ENCODE measurements around the gene IGFN1. TPM values are rescaled to one million over a fixed set of nuclear protein-coding genes. Genes with fewer than 3 reads are reported as not detected.

Gene IGFN1
- total RNA-seq: 1 to 10 TPM; 2.0 to 6.7 TPM

GRCh38 chr1:201190624-201191051, at the start of gene IGFN1:
TSS of gene IGFN1 (plus strand) at chr1:201190824. CDS start at chr1:201193294, 2,470 bp downstream.
- TF ChIP-seq CTCF (IDR thresholded peaks at IDR 0.05) (no peak), POLR2A (IDR thresholded peaks at IDR 0.05) (no peak), POLR2AphosphoS5 (IDR thresholded peaks at IDR 0.05) (no peak)
- H3K27ac ChIP-seq: no peak within 1 kb of the TSS
- intact Hi-C loops (cut with DNase I): no loop called here
- H3K36me3 ChIP-seq: no peaks in the 10 kb centered on the region
- H3K4me1 ChIP-seq (replicated peaks): no peaks in the 10 kb centered on the region
- no peaks in the 10 kb centered on the region for H3K27me3 ChIP-seq (replicated peaks; ENCODE audit: insufficient read depth)
- 53% methylated on average over 9 of the region's 9 CpGs for WGBS
- H3K9me3 ChIP-seq: no peaks in the 10 kb centered on the region
- DNase-seq (ENCODE audit: low spot score): no peak
- no peak within 1 kb of the TSS for H3K4me3 ChIP-seq

GRCh38 chr1:201140941-201141260, 49.7 kb upstream of the IGFN1 start:
- H3K27me3 ChIP-seq (replicated peaks; ENCODE audit: insufficient read depth): no peaks in the 10 kb centered on the region
- intact Hi-C loops (cut with DNase I): no loop called here
- no peak overlapping the region for H3K27ac ChIP-seq
- no peaks in the 10 kb centered on the region for H3K9me3 ChIP-seq
- no peak for DNase-seq (ENCODE audit: low spot score)
- H3K4me1 ChIP-seq (replicated peaks): no peaks in the 10 kb centered on the region
- H3K36me3 ChIP-seq: peaks cover 2 to 24% of the 10 kb centered on the region in 2 donors
- TF ChIP-seq POLR2AphosphoS5 (IDR thresholded peaks at IDR 0.05): no peak
- TF ChIP-seq CTCF (IDR thresholded peaks at IDR 0.05): no peak
- no peak for TF ChIP-seq POLR2A (IDR thresholded peaks at IDR 0.05)
- WGBS: 85% methylated on average over 8 of the region's 8 CpGs
- no peak overlapping the region for H3K4me3 ChIP-seq

GRCh38 chr1:201141418-201141817, 49.2 kb upstream of the IGFN1 start:
- Histone ChIP-seq H3K27me3 (replicated peaks; ENCODE audit: insufficient read depth) (no peaks in the 10 kb centered on the region), H3K9me3 (no peaks in the 10 kb centered on the region), H3K27ac (no peak overlapping the region), H3K4me1 (replicated peaks) (no peaks in the 10 kb centered on the region), H3K4me3 (no peak overlapping the region), H3K36me3 (peaks cover 2 to 27% of the 10 kb centered on the region in 2 donors)
- no peak for DNase-seq (ENCODE audit: low spot score)
- intact Hi-C loops (cut with DNase I): no loop called here
- TF ChIP-seq POLR2AphosphoS5 (IDR thresholded peaks at IDR 0.05) (no peak), CTCF (IDR thresholded peaks at IDR 0.05) (no peak), POLR2A (IDR thresholded peaks at IDR 0.05) (no peak)
- WGBS: 98% methylated on average over 5 of the region's 5 CpGs

GRCh38 chr1:201142011-201142848, 48.4 kb upstream of the IGFN1 start:
- peaks cover 2 to 30% of the 10 kb centered on the region in 2 donors for H3K36me3 ChIP-seq
- no peaks in the 10 kb centered on the region for H3K9me3 ChIP-seq
- DNase-seq (ENCODE audit: low spot score): no peak
- H3K27me3 ChIP-seq (replicated peaks; ENCODE audit: insufficient read depth): no peaks in the 10 kb centered on the region
- 85% methylated on average over 16 of the region's 16 CpGs for WGBS
- H3K4me3 ChIP-seq: no peak overlapping the region
- intact Hi-C loops (cut with DNase I): no loop called here
- H3K27ac ChIP-seq: no peak overlapping the region
- TF ChIP-seq CTCF (IDR thresholded peaks at IDR 0.05) (no peak), POLR2A (IDR thresholded peaks at IDR 0.05) (no peak), POLR2AphosphoS5 (IDR thresholded peaks at IDR 0.05) (no peak)
- no peaks in the 10 kb centered on the region for H3K4me1 ChIP-seq (replicated peaks)
